ENCODE results near the gene EPHA6.

DNA sequence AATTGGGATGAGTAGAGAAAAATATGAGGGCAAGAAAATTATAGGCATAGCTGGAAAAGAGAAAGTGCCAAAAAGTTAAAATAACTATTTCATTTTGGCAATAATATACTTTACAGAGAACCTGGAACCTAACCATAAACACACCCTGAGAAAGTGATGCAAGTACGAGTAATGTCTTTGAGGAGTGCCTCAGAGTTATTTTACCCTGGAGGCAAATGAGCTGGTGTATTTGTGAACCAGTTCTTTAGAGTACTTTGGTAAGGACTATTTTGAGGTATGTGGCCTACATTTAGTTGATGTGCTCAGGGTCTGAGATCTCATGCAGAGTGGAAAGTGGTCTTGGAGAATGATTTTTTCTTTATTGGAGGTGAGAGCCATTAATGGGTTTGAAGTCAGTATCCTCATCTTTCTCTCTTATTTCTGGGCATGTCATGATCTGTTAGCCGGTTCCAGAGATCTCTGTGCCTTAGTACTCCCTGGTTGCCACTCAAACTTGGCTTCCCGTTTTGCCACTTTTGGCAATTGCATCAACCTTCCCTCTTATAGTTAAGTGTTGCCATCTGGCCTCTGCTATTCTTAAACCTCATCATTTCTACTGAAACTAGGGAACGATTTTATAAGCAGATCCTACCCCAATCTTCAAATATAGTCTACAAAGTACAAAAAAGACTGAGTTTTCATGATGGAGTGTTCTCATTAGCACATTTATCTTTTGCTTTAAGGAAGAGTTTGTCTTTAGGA is 145.7 kb downstream of the EPHA6 start:
- TF ChIP-seq, protein P1, sequence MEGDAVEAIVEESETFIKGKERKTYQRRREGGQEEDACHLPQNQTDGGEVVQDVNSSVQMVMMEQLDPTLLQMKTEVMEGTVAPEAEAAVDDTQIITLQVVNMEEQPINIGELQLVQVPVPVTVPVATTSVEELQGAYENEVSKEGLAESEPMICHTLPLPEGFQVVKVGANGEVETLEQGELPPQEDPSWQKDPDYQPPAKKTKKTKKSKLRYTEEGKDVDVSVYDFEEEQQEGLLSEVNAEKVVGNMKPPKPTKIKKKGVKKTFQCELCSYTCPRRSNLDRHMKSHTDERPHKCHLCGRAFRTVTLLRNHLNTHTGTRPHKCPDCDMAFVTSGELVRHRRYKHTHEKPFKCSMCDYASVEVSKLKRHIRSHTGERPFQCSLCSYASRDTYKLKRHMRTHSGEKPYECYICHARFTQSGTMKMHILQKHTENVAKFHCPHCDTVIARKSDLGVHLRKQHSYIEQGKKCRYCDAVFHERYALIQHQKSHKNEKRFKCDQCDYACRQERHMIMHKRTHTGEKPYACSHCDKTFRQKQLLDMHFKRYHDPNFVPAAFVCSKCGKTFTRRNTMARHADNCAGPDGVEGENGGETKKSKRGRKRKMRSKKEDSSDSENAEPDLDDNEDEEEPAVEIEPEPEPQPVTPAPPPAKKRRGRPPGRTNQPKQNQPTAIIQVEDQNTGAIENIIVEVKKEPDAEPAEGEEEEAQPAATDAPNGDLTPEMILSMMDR (conservative IDR thresholded peaks at IDR 0.05; ENCODE audit: low read depth, low read length), result no peak
- TF ChIP-seq EZH2phosphoT487 (IDR thresholded peaks at IDR 0.05; ENCODE audit: borderline replicate concordance, low read length) (no peak), EZH2 (IDR thresholded peaks at IDR 0.05; ENCODE audit: low read length, unreplicated experiment) (no peak)
